Activated CD8-positive, alpha-beta memory T cell treated with anti-CD3 and anti-CD28 coated beads, Interleukin-2, amount 50 U/mL, for 24 hours (primary cell): ENCODE data around the gene CNEP1R1.
"Not testable (repeated sequence)": the region's sequence is repeated elsewhere in the genome, so short reads cannot be mapped to it uniquely, and the experiment has no call there.

Experiments used
- DNase-seq: peaks from one replicate; pipeline ENCODE4 v3.0.0-alpha.2; 2020; ENCODE audit errors: extremely low read depth

The CNEP1R1 gene, protein sequence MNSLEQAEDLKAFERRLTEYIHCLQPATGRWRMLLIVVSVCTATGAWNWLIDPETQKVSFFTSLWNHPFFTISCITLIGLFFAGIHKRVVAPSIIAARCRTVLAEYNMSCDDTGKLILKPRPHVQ

DNA sequence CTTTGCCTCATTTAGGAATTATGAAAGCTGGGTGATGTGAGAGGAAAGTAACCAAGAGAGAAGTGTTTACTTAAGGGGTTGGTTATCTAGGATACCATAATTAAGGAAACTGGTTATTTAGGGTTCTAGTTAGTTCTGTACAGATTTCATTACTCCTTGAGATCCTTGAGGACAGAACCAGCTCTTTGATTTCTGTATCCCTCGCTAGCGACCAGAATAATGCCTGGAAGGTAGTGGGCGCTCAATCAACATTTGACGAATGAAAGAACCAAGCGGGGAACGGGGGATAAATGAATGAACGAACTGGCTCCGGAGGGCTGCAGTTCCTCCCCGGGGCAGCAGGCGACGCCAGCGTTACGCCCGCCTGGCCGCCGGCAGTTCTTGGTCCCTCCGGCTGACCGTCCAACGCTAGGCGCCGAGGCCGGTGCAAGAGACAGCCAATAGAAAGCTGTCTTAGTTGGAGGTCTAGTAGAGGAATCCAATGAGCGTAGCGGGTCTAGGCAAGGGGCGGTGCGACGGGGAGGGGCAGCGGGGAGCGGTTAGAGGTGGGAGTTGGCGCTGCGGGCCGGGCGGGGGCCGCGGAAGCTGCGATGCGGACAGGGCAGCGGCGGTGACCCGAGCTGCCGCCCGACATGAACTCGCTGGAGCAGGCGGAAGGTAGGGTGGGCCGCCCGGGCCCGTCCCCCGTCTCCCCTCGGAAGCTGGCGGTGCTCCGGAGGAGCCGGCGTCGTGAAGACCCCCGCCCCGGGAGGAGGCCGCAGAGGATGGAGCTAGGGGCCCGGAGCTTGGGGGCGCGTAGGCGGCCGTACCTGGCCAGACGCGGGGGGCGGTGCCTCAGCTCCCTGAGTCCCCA lies at the start of gene CNEP1R1:
Gene CNEP1R1 (plus strand): TSS at position 542 of the 853 bp plus-strand sequence. CDS start 91 bp downstream, at position 633.
- peak; percentile 86 for DNase-seq

DNA sequence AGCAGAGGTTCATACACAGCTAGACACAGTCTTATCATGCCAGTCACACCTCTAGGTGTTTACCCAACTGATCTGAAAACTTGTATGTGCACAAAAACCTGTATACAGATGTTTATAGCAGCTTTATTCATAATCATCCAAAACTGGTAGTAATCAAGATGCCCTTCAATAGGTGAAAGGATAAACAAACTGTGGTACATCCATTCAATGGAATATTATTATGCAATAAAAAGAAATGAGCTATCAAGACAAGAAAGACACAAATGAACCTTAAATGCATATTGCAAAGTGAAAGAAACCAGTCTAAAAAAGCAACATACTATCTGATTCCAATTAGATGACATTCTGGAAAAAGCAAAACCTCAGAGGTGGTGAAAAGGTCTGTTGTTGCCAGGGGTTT lies 47.6 kb upstream of the CNEP1R1 start:
- no peak for DNase-seq

DNA sequence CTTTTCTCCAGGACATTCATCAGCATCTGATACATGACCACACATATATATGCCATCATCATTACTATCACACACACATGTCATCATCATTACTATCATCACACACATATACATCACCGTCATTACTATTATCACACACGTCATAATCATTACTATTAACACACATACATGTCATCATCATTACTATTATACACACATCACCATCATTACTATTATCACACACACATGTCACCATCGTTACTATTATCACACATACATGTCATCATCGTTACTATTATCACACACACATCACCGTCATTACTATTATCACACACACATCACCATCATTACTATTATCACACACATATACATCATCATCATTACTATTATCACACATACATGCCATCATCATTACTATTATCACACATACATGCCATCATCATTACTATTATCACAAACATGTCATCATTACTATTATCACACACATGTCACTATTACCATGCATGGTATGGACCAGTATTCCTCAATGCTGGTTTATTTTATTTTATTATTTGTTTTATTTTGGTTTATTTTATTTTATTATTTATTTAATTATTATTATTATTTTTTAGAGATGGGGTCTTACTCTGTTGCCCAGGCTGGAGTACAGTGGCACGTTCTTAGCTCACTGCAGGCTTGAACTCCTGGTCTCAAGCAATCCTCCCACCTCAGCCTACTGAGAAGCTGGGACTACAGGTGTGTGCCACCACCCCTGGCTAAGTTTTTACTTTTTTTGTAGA lies 46.3 kb upstream of the CNEP1R1 start:
- DNase-seq: no peak

DNA sequence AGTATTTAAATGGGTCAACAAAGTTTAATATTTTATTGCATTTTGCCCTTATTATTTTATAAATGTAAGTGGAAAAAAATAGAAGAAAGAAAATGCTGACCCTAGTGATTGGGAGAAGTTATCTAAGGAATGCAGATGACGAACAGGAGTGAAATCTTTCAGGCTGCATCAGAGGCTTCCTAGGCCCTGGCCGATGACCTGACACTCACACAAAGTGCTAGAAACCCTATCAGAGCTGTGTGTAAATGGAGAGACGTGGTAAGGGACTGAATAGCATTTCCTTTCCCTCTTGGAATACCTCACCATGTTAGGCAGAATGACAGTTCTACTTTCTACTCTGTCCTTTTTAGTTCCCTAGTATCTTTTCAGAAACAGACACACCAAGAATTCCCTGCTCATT lies 44.9 kb upstream of the CNEP1R1 start:
- DNase-seq: no peak

DNA sequence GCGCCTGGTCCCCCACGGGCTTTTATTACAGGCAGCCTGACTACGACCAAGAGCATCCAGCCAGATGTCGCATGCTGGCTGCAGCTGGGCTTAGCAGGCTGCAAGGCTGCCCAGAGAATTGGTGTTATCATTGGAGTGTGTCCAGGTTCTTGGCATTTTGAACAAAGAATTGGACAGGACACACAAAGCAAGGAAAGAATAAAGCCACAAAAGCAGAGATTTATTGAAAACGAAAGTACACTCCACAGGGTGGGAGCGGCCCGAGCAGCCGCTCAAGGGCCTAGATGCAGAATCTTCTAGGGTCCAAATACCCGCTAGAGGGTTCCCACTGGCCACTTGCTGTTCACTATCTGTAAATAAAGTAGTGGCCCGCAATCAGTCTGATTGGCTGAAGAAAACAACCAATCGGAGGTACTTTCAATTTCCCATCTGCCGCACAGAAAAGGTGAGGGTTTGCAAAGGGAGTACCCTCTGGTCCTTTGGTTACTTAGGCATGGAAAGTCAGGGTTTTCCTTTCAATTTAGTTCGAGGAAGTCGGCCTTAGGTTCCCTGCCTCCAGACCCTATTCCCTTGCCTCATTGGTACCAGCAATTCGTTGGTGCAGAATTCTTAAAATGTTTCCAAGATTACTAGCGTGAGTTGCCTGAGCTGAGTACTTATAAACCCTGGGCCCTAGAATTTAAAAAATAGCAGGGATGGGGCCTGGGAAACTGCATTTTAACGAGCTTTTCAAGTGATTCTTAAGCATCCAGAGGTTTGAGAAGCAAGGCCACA lies 38.5 kb upstream of the CNEP1R1 start:
- no peak for DNase-seq

DNA sequence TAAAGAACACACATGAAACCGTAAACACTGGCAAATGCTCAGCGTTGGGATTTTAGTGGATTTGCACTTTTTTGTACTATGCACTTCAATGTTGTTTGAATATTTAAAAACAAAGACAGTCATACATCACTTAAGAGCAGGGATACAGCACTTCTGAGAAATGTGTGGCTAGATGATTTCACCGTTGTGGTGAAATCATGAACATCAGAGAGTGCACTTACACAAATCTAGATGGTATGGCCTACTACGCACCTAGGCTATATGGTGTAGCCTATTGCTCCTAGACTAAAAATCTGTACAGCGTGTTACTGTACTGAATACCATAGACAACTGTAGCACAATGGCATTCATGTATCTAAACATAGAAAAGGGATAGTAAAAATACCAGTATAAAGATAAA lies 37.6 kb upstream of the CNEP1R1 start:
- no peak for DNase-seq

DNA sequence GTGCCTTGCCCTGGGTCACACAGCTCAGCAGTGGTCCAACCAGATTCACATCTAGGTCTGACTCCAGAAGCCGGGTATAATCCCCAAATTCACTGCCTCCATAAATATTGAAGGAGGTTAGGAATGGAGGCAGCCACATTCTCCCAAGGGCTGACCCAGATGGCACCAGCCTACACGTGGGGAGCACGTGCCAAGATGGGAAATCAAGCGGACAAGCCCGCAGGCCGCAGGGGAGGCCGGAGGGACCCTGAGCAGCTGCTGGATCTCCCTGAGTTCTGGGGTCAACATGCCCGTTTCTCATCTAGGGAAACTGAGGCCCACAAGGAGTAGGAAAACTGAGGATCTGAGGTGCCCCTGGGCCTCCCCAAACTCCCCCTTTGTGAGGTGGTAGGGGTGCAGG lies 32.2 kb upstream of the CNEP1R1 start:
- no peak for DNase-seq

DNA sequence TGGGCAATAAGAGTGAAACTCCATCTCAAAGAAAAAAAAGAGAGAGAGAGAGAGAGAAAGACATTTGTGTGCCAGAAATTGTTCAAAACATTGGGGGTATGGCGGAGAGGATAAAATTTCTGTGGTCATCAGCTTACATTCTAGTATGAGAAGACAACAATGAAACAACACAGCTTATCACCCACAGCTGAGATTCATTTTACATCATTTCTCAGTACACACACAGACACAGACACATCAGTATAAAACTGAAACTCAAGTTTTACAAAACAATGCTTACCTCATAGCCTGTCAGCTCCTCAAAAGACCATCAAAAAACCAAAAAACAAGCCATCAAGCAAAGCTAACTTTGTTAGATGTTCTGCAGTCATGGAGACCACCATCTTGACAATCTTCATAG lies 31.4 kb upstream of the CNEP1R1 start:
- DNase-seq: no peak

DNA sequence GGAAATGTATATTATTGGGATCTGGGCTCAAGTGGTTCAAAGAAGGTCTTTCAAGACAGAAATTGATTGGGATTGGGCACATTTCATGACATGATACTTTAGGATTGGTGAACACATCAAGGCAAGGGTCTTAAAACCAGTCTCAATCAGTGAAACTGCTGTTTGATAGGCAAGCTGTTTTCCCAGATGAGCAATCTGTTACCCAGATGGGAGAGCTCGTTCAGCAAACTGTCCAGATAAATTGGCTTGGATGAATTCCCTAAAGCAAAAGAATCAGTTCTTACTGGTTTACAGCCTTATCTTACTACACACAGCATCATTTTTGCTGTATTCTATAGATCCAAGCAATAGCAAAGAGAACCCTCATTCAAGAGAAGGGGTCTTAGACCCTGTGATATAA lies 31.0 kb upstream of the CNEP1R1 start:
- DNase-seq: no peak

DNA sequence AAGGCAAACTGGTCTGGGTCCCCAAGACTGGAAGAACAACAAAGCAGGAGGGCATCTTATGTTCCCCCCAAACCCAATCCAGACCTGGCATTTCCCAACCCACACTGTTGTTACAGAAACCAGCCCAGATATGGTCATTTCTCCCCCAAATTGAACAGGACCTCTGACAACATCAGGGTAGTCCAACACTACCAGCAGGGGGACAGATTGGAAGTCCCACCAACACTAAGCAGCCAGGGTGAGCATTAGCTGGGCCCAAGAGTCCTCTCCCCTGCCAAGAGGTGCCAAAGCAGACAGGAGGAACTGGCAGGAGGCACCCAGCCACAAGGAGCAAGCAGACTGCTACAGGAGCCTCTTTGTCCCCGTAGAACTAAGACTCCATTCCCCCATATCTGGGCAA lies 29.3 kb upstream of the CNEP1R1 start:
- no peak for DNase-seq

DNA sequence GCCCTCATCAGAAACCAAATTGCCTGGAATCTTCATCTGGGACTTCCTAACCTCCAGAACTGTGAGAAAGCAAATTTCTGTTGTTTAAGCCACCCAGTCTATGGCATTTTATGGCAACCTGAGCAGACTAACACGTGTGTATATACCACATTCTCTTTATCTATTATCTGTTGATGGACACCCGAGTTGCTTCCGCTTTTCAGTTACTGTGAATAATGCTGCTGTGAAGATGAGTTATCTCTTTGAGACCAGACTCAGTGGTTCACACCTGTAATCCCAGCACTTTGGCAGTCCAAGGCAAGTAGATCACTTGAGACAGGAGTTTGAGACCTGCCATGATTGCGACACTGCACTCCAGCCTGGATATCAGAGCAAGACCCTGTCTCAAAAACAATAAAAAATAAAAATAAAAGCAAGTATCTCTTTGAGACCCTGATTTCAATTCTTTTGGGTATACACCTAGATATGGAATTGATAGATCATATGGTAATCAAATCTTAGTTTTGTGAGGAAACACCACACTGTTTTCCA lies 27.2 kb upstream of the CNEP1R1 start:
- DNase-seq: no peak

DNA sequence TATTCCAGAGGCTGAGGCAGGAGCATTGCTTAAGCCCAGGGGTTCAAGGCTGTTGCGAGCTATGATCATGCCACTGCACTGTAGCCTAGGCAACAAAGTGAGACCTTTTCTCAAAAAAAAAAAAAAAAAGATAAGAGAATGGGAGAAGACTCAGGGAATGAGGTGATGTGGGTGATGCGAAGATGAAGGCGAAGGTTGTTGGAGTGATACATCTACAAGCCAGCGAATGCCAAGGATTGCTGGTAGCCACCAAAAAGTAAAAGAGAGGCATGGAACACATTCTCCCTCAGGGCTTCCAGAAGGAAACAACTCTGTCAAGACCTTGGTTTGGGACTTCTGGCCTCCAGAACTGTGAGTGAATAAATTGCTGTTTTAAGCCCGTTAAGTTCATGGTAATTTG lies 26.0 kb upstream of the CNEP1R1 start:
- no peak for DNase-seq

DNA sequence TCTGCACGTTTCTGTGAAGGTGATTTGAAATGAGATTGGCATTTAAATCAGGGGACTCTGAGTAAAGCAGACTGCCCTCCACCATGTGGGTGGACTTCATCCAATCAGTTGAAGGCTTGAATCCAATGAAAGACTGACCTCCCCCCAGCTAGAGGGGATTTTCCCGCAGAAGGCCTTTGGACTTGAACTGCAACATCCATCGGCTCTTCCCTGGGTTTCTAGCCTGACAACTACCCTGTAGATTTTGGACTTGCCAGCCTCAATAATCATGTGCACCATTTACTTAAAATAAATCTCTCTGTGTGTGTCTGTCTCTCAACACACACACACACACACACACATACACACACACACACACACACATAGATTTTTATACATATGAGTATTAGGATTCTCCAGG lies 23.9 kb upstream of the CNEP1R1 start:
- no peak for DNase-seq

DNA sequence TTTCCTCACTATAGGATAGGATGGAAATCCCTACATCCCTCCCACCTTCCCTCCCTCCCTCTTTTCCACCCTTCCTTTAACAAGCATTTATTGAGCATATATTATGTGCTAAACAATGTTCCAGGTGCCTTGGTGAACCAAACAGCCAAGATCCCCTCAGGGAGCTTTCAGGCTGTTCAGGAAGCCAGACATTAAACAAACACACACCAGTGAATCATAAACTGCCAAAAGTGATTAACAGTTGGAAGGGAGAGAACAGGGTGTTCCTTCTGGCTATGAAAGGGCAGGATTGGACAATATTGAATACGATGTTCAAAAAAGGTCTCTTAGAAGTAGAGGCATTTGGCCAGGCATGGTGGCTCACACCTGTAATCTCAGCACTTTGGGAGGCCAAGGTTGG lies 22.8 kb upstream of the CNEP1R1 start:
- no peak for DNase-seq

DNA sequence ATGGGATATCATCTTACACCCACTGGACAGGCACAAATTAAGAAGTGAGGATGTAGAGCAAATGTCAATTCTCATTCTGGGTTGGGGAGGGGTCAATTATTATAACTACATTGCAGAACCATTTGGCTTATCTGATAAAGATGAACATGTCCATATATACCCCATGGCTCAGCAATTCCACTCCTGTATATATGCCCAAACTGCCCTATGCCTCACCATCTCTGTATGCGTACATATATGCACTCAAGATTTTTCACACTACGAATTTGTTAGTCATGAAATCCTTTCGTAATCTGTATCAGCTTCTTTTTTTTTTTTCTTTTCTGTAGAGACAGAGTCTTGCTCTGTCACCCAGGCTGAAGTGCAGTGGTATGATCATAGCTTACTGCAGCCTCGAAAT lies 20.8 kb upstream of the CNEP1R1 start:
- DNase-seq: no peak

DNA sequence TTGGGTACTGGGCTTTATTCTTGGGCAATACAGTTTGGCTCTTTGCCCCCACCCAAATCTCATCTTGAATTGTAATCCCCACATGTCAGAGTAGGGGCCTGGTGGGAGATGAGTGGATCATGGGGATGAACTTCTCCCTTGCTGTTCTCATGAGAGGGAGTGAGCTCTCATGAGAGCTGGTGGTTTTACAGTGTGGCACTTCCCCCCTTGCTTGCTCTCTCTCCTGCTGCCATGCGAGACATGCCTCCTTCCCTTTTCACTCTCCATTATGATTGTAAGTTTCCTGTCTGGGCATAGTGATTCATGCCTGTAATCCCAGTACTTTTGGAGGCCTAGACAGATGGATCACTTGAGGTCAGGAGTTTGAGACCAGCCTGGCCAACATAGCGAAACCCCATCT lies 18.1 kb upstream of the CNEP1R1 start:
- no peak for DNase-seq

DNA sequence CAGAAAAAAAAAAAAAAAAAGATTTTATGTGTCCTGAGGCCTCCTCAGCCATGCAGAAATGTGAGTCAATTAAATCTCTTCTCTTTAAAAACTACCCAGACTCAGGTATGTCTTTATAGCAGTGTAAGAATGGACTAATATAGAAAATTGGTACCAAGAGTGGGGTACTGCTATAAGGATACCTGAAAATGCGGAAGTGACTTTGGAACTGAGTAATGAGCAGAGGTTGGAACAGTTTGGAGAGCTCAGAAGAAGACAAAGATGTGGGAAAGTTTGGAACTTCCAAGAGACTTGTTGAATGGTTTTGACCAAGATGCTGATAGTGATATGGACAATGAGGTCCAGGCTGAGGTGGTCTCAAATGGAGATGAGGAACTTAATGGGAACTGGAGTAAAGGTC lies 17.3 kb upstream of the CNEP1R1 start:
- no peak for DNase-seq

DNA sequence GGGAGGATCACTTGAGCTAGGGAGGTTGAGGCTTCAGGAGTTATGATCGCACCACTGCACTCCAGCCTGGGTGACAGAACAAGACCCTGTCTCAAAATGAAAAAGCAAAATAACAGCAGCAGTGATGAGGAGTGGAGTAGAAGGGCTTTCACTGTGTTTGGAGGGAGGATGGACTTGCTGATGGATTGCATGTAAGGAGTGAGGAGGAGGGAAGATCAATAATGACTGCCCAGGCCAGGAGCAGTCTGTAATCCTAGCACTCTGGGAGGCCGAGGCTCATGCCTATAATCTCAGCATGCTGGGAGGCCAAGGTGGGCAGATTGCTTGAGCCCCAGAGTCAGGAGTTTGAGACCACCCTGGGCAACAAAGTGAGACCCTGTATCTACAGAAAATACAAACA lies 14.8 kb upstream of the CNEP1R1 start:
- no peak for DNase-seq

DNA sequence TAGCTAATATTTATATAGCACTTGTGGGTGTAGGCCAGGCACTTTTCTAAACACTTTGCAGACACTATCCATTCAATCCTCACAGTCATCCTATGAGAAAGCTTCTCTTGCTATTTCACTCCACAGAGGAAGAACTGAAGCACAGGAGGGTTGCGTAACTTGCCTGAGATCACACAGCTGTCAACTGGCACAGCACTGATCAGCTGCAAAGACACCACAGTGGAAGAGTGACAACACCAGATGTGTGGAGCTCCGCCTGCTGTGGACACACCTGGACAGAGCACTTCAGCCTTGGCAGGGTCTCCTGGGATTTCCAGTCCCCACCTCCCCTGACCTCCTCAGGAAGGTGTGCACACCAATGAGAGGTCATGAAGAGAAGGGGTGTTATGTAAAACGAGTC lies 13.3 kb upstream of the CNEP1R1 start:
- DNase-seq: no peak

DNA sequence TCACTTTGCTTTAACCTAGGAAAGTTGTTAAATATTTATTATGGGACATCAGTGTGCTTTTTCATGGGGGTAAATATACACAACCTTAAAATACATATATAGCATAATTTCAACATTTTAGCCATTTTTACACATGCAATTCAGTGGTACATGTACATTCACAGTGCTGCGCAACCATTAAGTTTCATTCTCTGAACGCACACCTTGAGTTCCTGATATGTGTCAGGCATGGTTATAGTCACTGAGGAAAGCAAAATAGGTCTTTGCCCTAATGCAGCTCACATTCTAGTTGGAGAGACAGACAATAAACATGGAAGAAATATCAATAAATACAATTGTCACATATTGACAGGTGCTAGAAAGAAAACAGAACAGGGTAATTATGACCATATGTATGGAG lies 12.8 kb upstream of the CNEP1R1 start:
- DNase-seq: no peak

DNA sequence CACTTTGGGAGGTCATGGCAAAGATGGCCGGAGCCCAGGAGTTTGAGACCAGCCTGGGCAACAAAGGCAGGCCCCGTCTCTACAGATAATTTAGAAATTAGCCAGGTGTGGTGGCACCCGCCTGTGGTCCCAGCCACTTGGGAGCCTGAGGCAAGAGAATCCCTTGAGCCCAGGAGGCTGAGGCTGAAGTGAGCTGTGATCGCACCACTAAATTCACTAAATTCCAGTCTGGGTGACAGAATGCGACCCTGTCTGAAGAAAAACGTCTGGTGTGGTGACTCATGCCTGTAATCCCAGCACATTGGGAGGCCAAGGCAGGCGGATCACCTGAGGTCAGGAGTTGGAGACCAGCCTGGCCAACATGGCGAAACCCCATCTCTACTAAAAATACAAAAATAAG lies 10.8 kb upstream of the CNEP1R1 start:
- DNase-seq: not testable (repeated sequence)

DNA sequence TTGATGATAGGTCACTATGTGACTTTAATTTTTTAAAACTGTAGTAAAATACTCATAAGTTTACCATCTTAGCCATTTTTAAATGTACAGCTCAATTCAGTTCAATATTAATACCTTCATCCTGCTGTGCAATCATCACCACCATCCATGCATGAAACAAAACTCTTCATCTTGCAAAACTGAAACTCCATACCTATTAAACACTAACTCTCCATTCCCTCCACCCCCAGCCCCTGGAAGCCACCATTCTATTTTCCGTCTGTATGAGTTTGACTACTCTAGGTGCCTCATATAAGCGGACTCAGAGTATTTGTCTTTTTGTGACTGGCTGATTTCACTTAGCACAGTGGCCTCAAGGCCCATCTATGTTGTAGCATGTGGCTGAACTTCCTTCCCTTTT lies 9.4 kb upstream of the CNEP1R1 start:
- DNase-seq: no peak
